KOPT-K1 (cell line): ENCODE data around the gene ARHGEF7.

Experiments used
- H3K27ac ChIP-seq: fragments of 200-600 bp; sonication (generic); 2 replicates; pipeline ENCODE4 v1.5.1; 2016; ENCODE audit warnings: antibody characterized with exemption, mild to moderate bottlenecking, low read depth, low read length; ENCODE audit not compliant: poor library complexity, severe bottlenecking
- H3K36me3 ChIP-seq: fragments of 200-600 bp; sonication (generic); 2 replicates; pipeline ENCODE4 v1.5.1; 2017; ENCODE audit warnings: antibody characterized with exemption, mild to moderate bottlenecking, low read length, moderate library complexity; ENCODE audit not compliant: insufficient read depth
- H3K9me3 ChIP-seq: fragments of 200-600 bp; sonication (generic); 2 replicates; pipeline ENCODE4 v1.5.1; 2017; ENCODE audit warnings: antibody characterized with exemption, low read length, mild to moderate bottlenecking; ENCODE audit not compliant: insufficient read depth, poor library complexity, severe bottlenecking

ARHGEF7 gene

GRCh38 chr13:111342721-111343120, 227.6 kb downstream of the ARHGEF7 start:
- H3K27ac ChIP-seq: no peak overlapping the region
- H3K36me3 ChIP-seq: no peaks in the 10 kb centered on the region
- H3K9me3 ChIP-seq: no peaks in the 10 kb centered on the region

- H3K9me3 ChIP-seq: no peaks in the 10 kb centered on the region
- no peak overlapping the region for H3K27ac ChIP-seq
- H3K36me3 ChIP-seq: no peaks in the 10 kb centered on the region
Observed at GRCh38 chr13:111343186-111343805, 228.2 kb downstream of the ARHGEF7 start.

GRCh38 chr13:111344471-111345191, 229.5 kb downstream of the ARHGEF7 start:
- Histone ChIP-seq H3K27ac (no peak overlapping the region), H3K36me3 (no peaks in the 10 kb centered on the region), H3K9me3 (no peaks in the 10 kb centered on the region)

- Histone ChIP-seq H3K27ac (no peak overlapping the region), H3K9me3 (no peaks in the 10 kb centered on the region)
Observed at GRCh38 chr13:111345682-111346081, 230.6 kb downstream of the ARHGEF7 start.

GRCh38 chr13:111346101-111346680, 231.1 kb downstream of the ARHGEF7 start:
- Histone ChIP-seq H3K9me3 (no peaks in the 10 kb centered on the region), H3K36me3 (no peaks in the 10 kb centered on the region), H3K27ac (no peak overlapping the region)

More at GRCh38 chr13:111345682-111346081, 230.6 kb downstream of the ARHGEF7 start:
- no peaks in the 10 kb centered on the region for H3K36me3 ChIP-seq

GRCh38 chr13:111347438-111347837, 232.3 kb downstream of the ARHGEF7 start:
- Histone ChIP-seq H3K36me3 (no peaks in the 10 kb centered on the region), H3K9me3 (peaks cover 5% of the 10 kb centered on the region), H3K27ac (no peak overlapping the region)

GRCh38 chr13:111353508-111353907, 238.4 kb downstream of the ARHGEF7 start:
- peaks cover 10% of the 10 kb centered on the region for H3K9me3 ChIP-seq
- H3K27ac ChIP-seq: no peak overlapping the region
- no peaks in the 10 kb centered on the region for H3K36me3 ChIP-seq

GRCh38 chr13:111354789-111355188, 239.7 kb downstream of the ARHGEF7 start:
- Histone ChIP-seq H3K27ac (no peak overlapping the region), H3K9me3 (peaks cover 10% of the 10 kb centered on the region), H3K36me3 (no peaks in the 10 kb centered on the region)
